Measurements from ENCODE around the gene TFEB.

GRCh38 chr6:41744236-41744787 lies 8.9 kb upstream of the TFEB start:
- TF ChIP-seq CTCF (IDR thresholded peaks at IDR 0.05), result no peak
- TF ChIP-seq POLR2AphosphoS5 (IDR thresholded peaks at IDR 0.05), result no peak
